H1 (cell line): ENCODE data around the gene SOX6. TPM values are rescaled to one million over a fixed set of nuclear protein-coding genes. Genes with fewer than 3 reads are reported as not detected.

Experiments
- CTCF ChIA-PET: fragments of 300-600 bp; sonication (Branson Sonifier 250); formaldehyde crosslinking; loops from one replicate; lab custom pipeline; 2021; ENCODE audit not compliant: partially characterized antibody; lab: Charles Lee
- POLR2A ChIA-PET: fragments of 300-600 bp; sonication (Branson Sonifier 250); formaldehyde crosslinking; loops from one replicate; lab custom pipeline; 2021; ENCODE audit warnings: inconsistent platforms; ENCODE audit not compliant: partially characterized antibody; lab: Charles Lee
- DNase-seq, 2 experiments: peaks; one replicate each; pipeline versions ENCODE4 v3.0.0 to v3.0.0-alpha.2; 2010 to 2022; ENCODE audit warnings: low spot score in 2 of 2, low read depth in 1 of 2, mixed read lengths in 1 of 2
- FAIRE-seq: peaks from 2 replicates; lab custom pipeline; 2011; peaks lifted over from hg19 to GRCh38; lab: Jason Lieb, UNC
- H2AFZ ChIP-seq: 2 replicates; pipeline ENCODE4 v1.8.1; 2012; ENCODE audit warnings: low read length, inconsistent platforms
- H2AK5ac ChIP-seq: 2 replicates; pipeline ENCODE4 v1.6.1; 2013; ENCODE audit warnings: low read depth, low read length
- H2BK120ac ChIP-seq: replicated peaks from 2 replicates; pipeline ENCODE3; 2013; ENCODE audit warnings: low read depth, low read length, inconsistent platforms
- H2BK12ac ChIP-seq: 2 replicates; pipeline ENCODE4 v1.6.1; 2013; ENCODE audit warnings: low read depth, low read length
- H2BK15ac ChIP-seq: 2 replicates; pipeline ENCODE4 v1.6.1; 2013; ENCODE audit warnings: low read length
- H2BK20ac ChIP-seq: 2 replicates; pipeline ENCODE4 v1.6.1; 2013; ENCODE audit warnings: low read length
- H2BK5ac ChIP-seq: 2 replicates; pipeline ENCODE4 v1.6.1; 2013; ENCODE audit warnings: low read depth, low read length
- H3K14ac ChIP-seq: 2 replicates; pipeline ENCODE4 v1.6.1; 2013; ENCODE audit warnings: inconsistent platforms; ENCODE audit not compliant: insufficient read length
- H3K18ac ChIP-seq: 2 replicates; pipeline ENCODE4 v1.6.1; 2013; ENCODE audit warnings: low read length; ENCODE audit errors: extremely low read depth
- H3K23ac ChIP-seq: 2 replicates; pipeline ENCODE4 v1.6.1; 2013; ENCODE audit warnings: inconsistent platforms; ENCODE audit not compliant: insufficient read length
- H3K23me2 ChIP-seq: 2 replicates; pipeline ENCODE4 v1.6.1; 2013; ENCODE audit warnings: low read depth, low read length
- H3K27ac ChIP-seq: 2 replicates; pipeline ENCODE4 v1.6.1; 2011; ENCODE audit warnings: low read depth, low read length, inconsistent platforms
- H3K27me3 ChIP-seq, 4 experiments: replicated peaks in 1 of 4; 1 replicate in 1 of 4; 2 replicates in 3 of 4; pipeline versions ENCODE4 v1.6.1 to v1.8.1; 2011 to 2013; ENCODE audit warnings: low read length in 3 of 4, mild to moderate bottlenecking in 3 of 4, inconsistent platforms in 2 of 4, mixed read lengths in 2 of 4, moderate library complexity in 1 of 4; ENCODE audit not compliant: control insufficient read depth in 3 of 4, insufficient read depth in 3 of 4; ENCODE audit errors: extremely low read depth in 1 of 4
- H3K36me3 ChIP-seq, 4 experiments: 2 replicates each; pipeline versions ENCODE4 v1.6.1 to v1.8.1; 2011 to 2013; ENCODE audit warnings: mild to moderate bottlenecking in 4 of 4, low read length in 3 of 4, moderate library complexity in 2 of 4, control low read depth in 1 of 4, inconsistent platforms in 1 of 4; ENCODE audit not compliant: insufficient read depth in 4 of 4, control insufficient read depth in 2 of 4
- H3K4ac ChIP-seq: replicated peaks from 2 replicates; pipeline ENCODE3; 2013; ENCODE audit warnings: low read length, low read depth, mixed read lengths, inconsistent platforms; ENCODE audit not compliant: insufficient read length
- H3K4me1 ChIP-seq, 4 experiments: replicated peaks in 1 of 4; 1 replicate in 1 of 4; 2 replicates in 3 of 4; pipeline versions ENCODE4 v1.6.1 to v1.8.1; 2011 to 2013; ENCODE audit warnings: low read length in 3 of 4, inconsistent platforms in 2 of 4, mixed read lengths in 1 of 4; ENCODE audit not compliant: insufficient read depth in 4 of 4, control insufficient read depth in 3 of 4
- H3K4me2 ChIP-seq, 2 experiments: 2 replicates each; pipeline versions ENCODE4 v1.6.1 to v1.8.1; 2011 to 2013; ENCODE audit warnings: low read depth in 2 of 2, low read length in 2 of 2, control low read depth in 1 of 2, inconsistent platforms in 1 of 2, mild to moderate bottlenecking in 1 of 2; ENCODE audit not compliant: insufficient read depth in 1 of 2
- H3K4me3 ChIP-seq, 4 experiments: fragments of 200-600, 300-600 bp in 1 of 4; sonication (generic), shearing (Covaris generic), sonication (Bioruptor Twin) in 1 of 4; 2 replicates each; pipeline versions ENCODE4 v1.5.1 to v1.8.1; 2011 to 2016; ENCODE audit warnings: low read length in 4 of 4, low read depth in 3 of 4, control low read depth in 2 of 4, inconsistent platforms in 2 of 4, mild to moderate bottlenecking in 2 of 4, mixed read lengths in 1 of 4, moderate library complexity in 1 of 4; ENCODE audit not compliant: insufficient read depth in 2 of 4; ENCODE audit errors: extremely low read depth in 1 of 4
- H3K56ac ChIP-seq: replicated peaks from 2 replicates; pipeline ENCODE3; 2013; ENCODE audit warnings: low read depth, mild to moderate bottlenecking, mixed read lengths, low read length, inconsistent platforms; ENCODE audit not compliant: insufficient read length
- H3K79me1 ChIP-seq: 2 replicates; pipeline ENCODE4 v1.6.1; 2013; ENCODE audit warnings: low read depth, low read length, control low read depth
- H3K79me2 ChIP-seq, 2 experiments: 2 replicates each; pipeline versions ENCODE4 v1.6.1 to v1.8.1; 2012 to 2013; ENCODE audit warnings: low read length in 2 of 2, mild to moderate bottlenecking in 2 of 2, inconsistent platforms in 1 of 2; ENCODE audit not compliant: insufficient read depth in 2 of 2, control insufficient read depth in 1 of 2
- H3K9ac ChIP-seq, 4 experiments: replicated peaks in 1 of 4; 1 replicate in 1 of 4; 2 replicates in 3 of 4; pipeline versions ENCODE4 v1.6.1 to v1.8.1; 2011 to 2013; ENCODE audit warnings: low read depth in 3 of 4, low read length in 3 of 4, control low read depth in 2 of 4, mild to moderate bottlenecking in 2 of 4, moderate library complexity in 2 of 4, inconsistent platforms in 1 of 4; ENCODE audit errors: extremely low read depth in 1 of 4
- H3K9me3 ChIP-seq, 2 experiments: 2 replicates each; pipeline versions ENCODE4 v1.6.1 to v1.8.1; 2012 to 2013; ENCODE audit warnings: mild to moderate bottlenecking in 2 of 2, moderate library complexity in 2 of 2, control low read depth in 1 of 2, inconsistent platforms in 1 of 2, low read depth in 1 of 2, low read length in 1 of 2, mixed read lengths in 1 of 2; ENCODE audit not compliant: insufficient read depth in 2 of 2
- H4K20me1 ChIP-seq, 2 experiments: replicated peaks in 1 of 2; 2 replicates each; pipeline versions ENCODE3 to v1.8.1; 2011 to 2013; ENCODE audit warnings: inconsistent platforms in 2 of 2, low read length in 2 of 2, mild to moderate bottlenecking in 1 of 2; ENCODE audit not compliant: insufficient read depth in 2 of 2, control insufficient read depth in 1 of 2
- H4K5ac ChIP-seq: 2 replicates; pipeline ENCODE4 v1.6.1; 2013; ENCODE audit warnings: low read length, low read depth, mixed read lengths, inconsistent platforms; ENCODE audit not compliant: insufficient read length
- H4K8ac ChIP-seq: 2 replicates; pipeline ENCODE4 v1.8.0; 2013; ENCODE audit warnings: mild to moderate bottlenecking, moderate library complexity, low read length, inconsistent platforms; ENCODE audit not compliant: insufficient read depth; ENCODE audit errors: extremely low read depth
- H4K91ac ChIP-seq: replicated peaks from 2 replicates; pipeline ENCODE3; 2013; ENCODE audit warnings: low read length, mixed read lengths, inconsistent platforms; ENCODE audit not compliant: insufficient read length
- CEBPB ChIP-seq: IDR thresholded peaks from 2 replicates; pipeline ENCODE4 v1.6.1; 2012; ENCODE audit warnings: low read depth, low read length
- CTBP2 ChIP-seq: IDR thresholded peaks from 2 replicates; pipeline ENCODE4 v1.7.0; 2011; ENCODE audit warnings: borderline replicate concordance, mild to moderate bottlenecking, moderate library complexity, mixed read lengths, low read length; ENCODE audit not compliant: insufficient read depth, insufficient read length
- EZH2 ChIP-seq: fragments of 200-600 bp; sonication (generic); IDR thresholded peaks from 2 replicates; pipeline ENCODE4 v1.7.1; 2012; ENCODE audit warnings: low read depth, mild to moderate bottlenecking, moderate library complexity, low read length, inconsistent platforms; ENCODE audit not compliant: severe bottlenecking
- GABPA ChIP-seq: IDR thresholded peaks from 2 replicates; pipeline ENCODE4 v1.6.1; 2011; ENCODE audit warnings: mild to moderate bottlenecking, low read length, moderate library complexity, borderline replicate concordance; ENCODE audit not compliant: insufficient read depth
- MAX ChIP-seq: IDR thresholded peaks from 2 replicates; pipeline ENCODE4 v1.6.1; 2012; ENCODE audit warnings: inconsistent platforms
- NRF1 ChIP-seq: IDR thresholded peaks from 2 replicates; pipeline ENCODE4 v1.6.1; 2011; ENCODE audit warnings: mild to moderate bottlenecking, low read depth, low read length, improper control_type of control experiment
- RXRA ChIP-seq: IDR thresholded peaks from 2 replicates; pipeline ENCODE4 v1.6.1; 2011; ENCODE audit warnings: low read depth, mild to moderate bottlenecking, low read length, moderate library complexity; ENCODE audit not compliant: insufficient read depth
- WGBS, 2 experiments: shearing (Covaris generic) in 1 of 2; methylation state at CpG; one replicate each; pipeline versions ENCODE4 v1.1.6 to v1.1.7; 2013 to 2015; ENCODE audit warnings: low lambda C conversion rate in 2 of 2, mixed read lengths in 2 of 2, inconsistent platforms in 1 of 2, low coverage in 1 of 2, missing lambda C conversion rate in 1 of 2; ENCODE audit not compliant: insufficient replicate concordance in 2 of 2, insufficient coverage in 1 of 2, insufficient read length in 1 of 2; ENCODE audit errors: extremely low coverage in 1 of 2, missing lambda C conversion rate in 1 of 2; 5-methylcytosine and 5-hydroxymethylcytosine counted together
- polyA plus RNA-seq, 7 experiments: library from polyadenylated mRNA; depleted of rRNA in 3 of 7; stranded (reverse) in 5 of 7; unstranded in 2 of 7; fragments of >200 nt in 5 of 7; fragments of 200-250 nt in 2 of 7; gene quantifications; 1 replicate in 5 of 7; 2 replicates in 1 of 7; 4 replicates in 1 of 7; pipeline versions ENCODE4 v1.2.1 to v1.2.3, GENCODE V29; 2011 to 2013; ENCODE audit warnings: missing spikeins in 2 of 7, mixed read lengths in 2 of 7
- total RNA-seq: library from RNA; stranded (reverse); fragmentation: NEBNext Ultra II Directional; extraction: Animal tissue kit (Norgen Biotek cat#: 25700); gene quantifications from 2 replicates; pipeline ENCODE4 v1.2.1, GENCODE V29; 2021

SOX6 gene
- total and polyA plus RNA-seq, 2 of the 8 experiments (the other 6 are each of a cell fraction or from before 2014, with no cell fraction given): 0.09 TPM; not detected in 1

DNA sequence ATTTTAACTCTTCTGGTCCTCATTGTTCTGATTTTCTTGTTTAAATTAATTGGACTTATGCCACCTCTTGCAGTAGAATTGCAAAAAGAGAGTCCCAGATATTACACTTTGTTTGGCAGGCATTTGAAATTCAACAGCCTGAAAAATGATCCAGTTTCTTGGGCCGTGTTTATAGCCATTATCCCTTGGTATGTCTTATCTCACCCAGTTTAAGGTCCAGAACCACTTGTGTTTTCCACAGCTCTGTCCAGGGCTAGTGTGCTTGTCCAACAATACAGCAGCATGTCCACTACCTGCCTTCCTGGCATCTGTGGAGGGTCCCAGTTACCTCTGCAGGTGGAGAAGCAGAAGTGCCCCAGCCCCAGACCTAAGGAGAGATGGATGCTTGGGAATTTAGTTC is 397.4 kb downstream of the SOX6 start:
- DNase-seq (no peak), FAIRE-seq (no peak)
- H4K20me1 ChIP-seq: no peaks in the 10 kb centered on the region
- H2BK20ac ChIP-seq: no peak overlapping the region
- WGBS, 2 experiments: 83% methylated on average over 1 of the region's 1 CpG; no CpG with 5 or more reads in 1 of the 2 experiments
- H3K4ac ChIP-seq: no peak overlapping the region
- no peaks in the 10 kb centered on the region for H3K79me1 ChIP-seq
- H3K56ac ChIP-seq: no peak overlapping the region
- H3K4me2 ChIP-seq: no peak overlapping the region
- H3K23me2 ChIP-seq: no peaks in the 10 kb centered on the region
- no peaks in the 10 kb centered on the region for H3K36me3 ChIP-seq
- no peak overlapping the region for H4K5ac ChIP-seq
- no peak overlapping the region for H4K91ac ChIP-seq
- ChIA-PET CTCF (interaction anchor here (0.7 kb wide), 1 partner anchor 11 kb away, joined by 3 read pairs; no protein-coding TSS in a partner anchor), POLR2A (no interaction called here)
- no peak overlapping the region for H2AFZ ChIP-seq
- H2BK12ac ChIP-seq: no peak overlapping the region
- H3K79me2 ChIP-seq: no peaks in the 10 kb centered on the region
- no peak overlapping the region for H3K14ac ChIP-seq
- no peak overlapping the region for H3K4me3 ChIP-seq
- H3K27ac ChIP-seq: no peak overlapping the region
- 0 out of 7 replicates have a peak, but pooled peaks cover 0 to 2% (median 0%) of the 10 kb centered on the region in 4 experiments for H3K27me3 ChIP-seq
- H3K4me1 ChIP-seq: no peaks in the 10 kb centered on the region
- no peaks in the 10 kb centered on the region for H3K9me3 ChIP-seq
- no peak overlapping the region for H4K8ac ChIP-seq
- no peak overlapping the region for H2BK120ac ChIP-seq
- no peak overlapping the region for H3K18ac ChIP-seq
- H3K9ac ChIP-seq: no peak overlapping the region
- H3K23ac ChIP-seq: no peak overlapping the region
- H2BK5ac ChIP-seq: no peak overlapping the region
- H2AK5ac ChIP-seq: no peak overlapping the region
- TF ChIP-seq GABPA (no peak), NRF1 (no peak), CTBP2 (no peak), RXRA (no peak), EZH2 (no peak), MAX (no peak), CEBPB (no peak)
- H2BK15ac ChIP-seq: no peak overlapping the region
